ENCODE results near the gene ASPM. TPM values are rescaled to one million over a fixed set of nuclear protein-coding genes. Genes with fewer than 3 reads are reported as not detected.

ASPM gene
- total and polyA plus RNA-seq, 2 of the 8 experiments (the other 6 are each of a cell fraction or from before 2014, with no cell fraction given) = 5.1 to 50.3 TPM

DNA sequence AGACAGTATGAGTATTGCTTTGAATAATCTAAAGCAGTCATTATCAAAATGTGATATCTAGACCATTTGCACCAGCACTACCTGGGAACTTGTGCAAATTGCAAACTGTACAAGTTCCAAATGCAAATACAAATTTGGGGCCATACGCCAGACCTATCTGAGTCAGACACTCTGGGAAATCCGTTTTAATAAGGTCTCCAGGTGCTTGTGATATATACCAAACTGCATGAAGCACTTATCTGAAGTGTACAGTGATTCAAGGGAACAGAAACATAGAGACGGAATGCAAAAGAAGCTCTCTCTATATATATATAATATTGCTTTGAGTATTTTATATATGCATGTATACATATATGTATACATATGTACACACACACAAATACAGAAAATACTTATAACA lies 36.2 kb upstream of the ASPM start:
- Histone ChIP-seq H4K8ac (ENCODE audit: extremely low read depth, insufficient read depth, low read length) (no peak overlapping the region), H3K14ac (ENCODE audit: insufficient read length) (no peak overlapping the region), H3K4ac (replicated peaks; ENCODE audit: insufficient read length, low read depth, low read length) (no peak overlapping the region), H3K27me3 (replicated peaks in 1 of 4; ENCODE audit: control insufficient read depth in 3 of 4, extremely low read depth in 1 of 4, insufficient read depth in 3 of 4, low read length in 3 of 4) (no peaks in the 10 kb centered on the region), H3K4me1 (replicated peaks in 1 of 4; ENCODE audit: control insufficient read depth in 3 of 4, insufficient read depth in 4 of 4, low read length in 3 of 4) (no peaks in the 10 kb centered on the region), H4K20me1 (replicated peaks in 1 of 2; ENCODE audit: control insufficient read depth in 1 of 2, insufficient read depth in 2 of 2, low read length in 2 of 2) (peaks cover 0 to 1% of the 10 kb centered on the region in 2 experiments), H2BK20ac (ENCODE audit: low read length) (no peak overlapping the region), H3K56ac (replicated peaks; ENCODE audit: insufficient read length, low read depth, low read length) (no peak overlapping the region), H3K23ac (ENCODE audit: insufficient read length) (no peak overlapping the region), H3K79me2 (ENCODE audit: control insufficient read depth in 1 of 2, insufficient read depth in 2 of 2, low read length in 2 of 2) (no peaks in the 10 kb centered on the region), H2AFZ (ENCODE audit: low read length) (no peak overlapping the region), H3K4me2 (ENCODE audit: insufficient read depth in 1 of 2, low read depth in 2 of 2, low read length in 2 of 2) (no peak overlapping the region), H3K4me3 (ENCODE audit: extremely low read depth in 1 of 4, insufficient read depth in 2 of 4, low read depth in 3 of 4, low read length in 4 of 4) (no peak overlapping the region), H3K9ac (replicated peaks in 1 of 4; ENCODE audit: extremely low read depth in 1 of 4, low read depth in 3 of 4, low read length in 3 of 4) (no peak overlapping the region), H2AK5ac (ENCODE audit: low read depth, low read length) (no peak overlapping the region), H4K5ac (ENCODE audit: insufficient read length, low read depth, low read length) (no peak overlapping the region), H3K18ac (ENCODE audit: extremely low read depth, low read length) (no peak overlapping the region), H4K91ac (replicated peaks; ENCODE audit: insufficient read length, low read length) (no peak overlapping the region), H2BK5ac (ENCODE audit: low read depth, low read length) (no peak overlapping the region), H2BK15ac (ENCODE audit: low read length) (no peak overlapping the region), H3K27ac (ENCODE audit: low read depth, low read length) (no peak overlapping the region), H3K9me3 (ENCODE audit: insufficient read depth in 2 of 2, low read depth in 1 of 2, low read length in 1 of 2) (no peaks in the 10 kb centered on the region), H3K79me1 (ENCODE audit: low read depth, low read length) (no peaks in the 10 kb centered on the region), H2BK12ac (ENCODE audit: low read depth, low read length) (no peak overlapping the region), H3K23me2 (ENCODE audit: low read depth, low read length) (no peaks in the 10 kb centered on the region), H2BK120ac (replicated peaks; ENCODE audit: low read depth, low read length) (no peak overlapping the region), H3K36me3 (ENCODE audit: control insufficient read depth in 2 of 4, insufficient read depth in 4 of 4, low read length in 3 of 4) (peaks cover 0 to 21% (median 9%) of the 10 kb centered on the region in 4 experiments; a peak in 7 of 8 replicates)
- ChIA-PET POLR2A (ENCODE audit: partially characterized antibody) (no interaction called here), CTCF (ENCODE audit: partially characterized antibody) (interaction anchor here (2.5 kb wide), 1 partner anchor 174 kb away, joined by 6 read pairs; no protein-coding TSS in a partner anchor)
- FAIRE-seq = no peak
- 89% methylated on average over 3 of the region's 3 CpGs; no CpG with 5 or more reads in 1 of the 2 experiments for WGBS, 2 experiments (ENCODE audit: extremely low coverage in 1 of 2, insufficient coverage in 1 of 2, insufficient read length in 1 of 2, insufficient replicate concordance in 2 of 2, low coverage in 1 of 2, low lambda C conversion rate in 2 of 2, missing lambda C conversion rate in 1 of 2)
- DNase-seq (ENCODE audit: low read depth in 1 of 2, low spot score in 2 of 2) = no peak
- TF ChIP-seq TEAD4 (IDR thresholded peaks at IDR 0.05; ENCODE audit: low read depth, low read length) (no peak), NANOG (IDR thresholded peaks at IDR 0.05; ENCODE audit: insufficient read depth, low read depth, low read length, poor library complexity, severe bottlenecking) (no peak), CHD2 (IDR thresholded peaks at IDR 0.05; ENCODE audit: low read length) (no peak), NRF1 (IDR thresholded peaks at IDR 0.05; ENCODE audit: low read depth, low read length) (no peak), EGR1 (IDR thresholded peaks at IDR 0.05; ENCODE audit: borderline replicate concordance, low read depth, low read length) (no peak), RFX5 (IDR thresholded peaks at IDR 0.05; ENCODE audit: borderline replicate concordance, low read depth, low read length) (no peak), POLR2A (IDR thresholded peaks at IDR 0.05; ENCODE audit: control extremely low read depth in 1 of 2, low read depth in 2 of 2, low read length in 2 of 2) (no peak), FOSL1 (IDR thresholded peaks at IDR 0.05; ENCODE audit: insufficient read depth, low read depth, low read length) (no peak), SP1 (IDR thresholded peaks at IDR 0.05; ENCODE audit: low read depth, low read length) (no peak), SIX5 (IDR thresholded peaks at IDR 0.05; ENCODE audit: low read depth, low read length) (no peak), EP300 (IDR thresholded peaks at IDR 0.05; ENCODE audit: borderline replicate concordance in 1 of 2, low read depth in 2 of 2, low read length in 2 of 2) (no peak), ZNF274 (IDR thresholded peaks at IDR 0.05; ENCODE audit: borderline replicate concordance, extremely low read depth, low read length) (no peak)
- TF ChIP-seq, protein P1, sequence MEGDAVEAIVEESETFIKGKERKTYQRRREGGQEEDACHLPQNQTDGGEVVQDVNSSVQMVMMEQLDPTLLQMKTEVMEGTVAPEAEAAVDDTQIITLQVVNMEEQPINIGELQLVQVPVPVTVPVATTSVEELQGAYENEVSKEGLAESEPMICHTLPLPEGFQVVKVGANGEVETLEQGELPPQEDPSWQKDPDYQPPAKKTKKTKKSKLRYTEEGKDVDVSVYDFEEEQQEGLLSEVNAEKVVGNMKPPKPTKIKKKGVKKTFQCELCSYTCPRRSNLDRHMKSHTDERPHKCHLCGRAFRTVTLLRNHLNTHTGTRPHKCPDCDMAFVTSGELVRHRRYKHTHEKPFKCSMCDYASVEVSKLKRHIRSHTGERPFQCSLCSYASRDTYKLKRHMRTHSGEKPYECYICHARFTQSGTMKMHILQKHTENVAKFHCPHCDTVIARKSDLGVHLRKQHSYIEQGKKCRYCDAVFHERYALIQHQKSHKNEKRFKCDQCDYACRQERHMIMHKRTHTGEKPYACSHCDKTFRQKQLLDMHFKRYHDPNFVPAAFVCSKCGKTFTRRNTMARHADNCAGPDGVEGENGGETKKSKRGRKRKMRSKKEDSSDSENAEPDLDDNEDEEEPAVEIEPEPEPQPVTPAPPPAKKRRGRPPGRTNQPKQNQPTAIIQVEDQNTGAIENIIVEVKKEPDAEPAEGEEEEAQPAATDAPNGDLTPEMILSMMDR (IDR thresholded peaks at IDR 0.05; ENCODE audit: control extremely low read depth in 1 of 3, insufficient read depth in 1 of 3, low read depth in 1 of 3, low read length in 3 of 3) = no peak

Measured in H1 (cell line).